HG03280 (cell line): ENCODE data around the gene P4HA2.

ENCODE experiments used
- ATAC-seq: cut with Tn5 transposase; IDR thresholded peaks from one replicate; pipeline ENCODE4 v1.9.1; 2021; ENCODE audit warnings: mild to moderate bottlenecking, moderate library complexity; ENCODE audit not compliant: unreplicated experiment

Gene P4HA2

DNA sequence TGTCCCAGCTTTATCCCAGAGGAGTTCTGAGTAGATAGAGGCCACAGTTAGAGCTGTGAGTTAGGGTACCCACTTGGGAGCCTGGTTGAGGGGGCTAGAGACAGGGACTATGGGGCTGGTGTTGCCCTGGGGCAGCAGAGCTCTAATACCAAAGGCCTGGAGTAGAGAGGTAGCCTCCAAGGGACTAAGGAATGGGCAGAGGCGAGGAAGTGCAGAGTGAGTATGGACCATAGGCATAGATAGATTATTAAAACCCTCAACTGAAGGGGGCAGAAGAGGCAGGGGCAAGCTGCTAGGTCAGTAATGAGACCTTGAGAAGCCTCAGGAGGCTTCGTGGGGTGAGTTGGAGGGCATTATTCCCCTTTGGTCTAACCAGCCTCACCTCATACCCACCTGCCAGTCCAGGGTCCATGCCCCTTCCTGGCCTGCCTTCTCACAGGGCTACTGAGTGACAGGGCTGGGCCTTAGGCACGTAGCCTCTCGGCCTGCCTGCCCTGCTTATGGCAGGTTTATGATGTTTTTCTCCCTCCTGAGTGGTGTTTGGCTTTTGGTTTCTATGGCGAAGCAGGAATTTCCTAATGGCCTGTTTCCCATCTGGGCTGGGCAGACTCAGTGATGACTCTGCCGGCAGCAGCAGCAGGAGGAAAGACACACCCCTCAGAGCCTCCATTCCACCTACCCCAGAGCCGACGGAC, 37.8 kb upstream of the P4HA2 start:
- no peak for ATAC-seq

DNA sequence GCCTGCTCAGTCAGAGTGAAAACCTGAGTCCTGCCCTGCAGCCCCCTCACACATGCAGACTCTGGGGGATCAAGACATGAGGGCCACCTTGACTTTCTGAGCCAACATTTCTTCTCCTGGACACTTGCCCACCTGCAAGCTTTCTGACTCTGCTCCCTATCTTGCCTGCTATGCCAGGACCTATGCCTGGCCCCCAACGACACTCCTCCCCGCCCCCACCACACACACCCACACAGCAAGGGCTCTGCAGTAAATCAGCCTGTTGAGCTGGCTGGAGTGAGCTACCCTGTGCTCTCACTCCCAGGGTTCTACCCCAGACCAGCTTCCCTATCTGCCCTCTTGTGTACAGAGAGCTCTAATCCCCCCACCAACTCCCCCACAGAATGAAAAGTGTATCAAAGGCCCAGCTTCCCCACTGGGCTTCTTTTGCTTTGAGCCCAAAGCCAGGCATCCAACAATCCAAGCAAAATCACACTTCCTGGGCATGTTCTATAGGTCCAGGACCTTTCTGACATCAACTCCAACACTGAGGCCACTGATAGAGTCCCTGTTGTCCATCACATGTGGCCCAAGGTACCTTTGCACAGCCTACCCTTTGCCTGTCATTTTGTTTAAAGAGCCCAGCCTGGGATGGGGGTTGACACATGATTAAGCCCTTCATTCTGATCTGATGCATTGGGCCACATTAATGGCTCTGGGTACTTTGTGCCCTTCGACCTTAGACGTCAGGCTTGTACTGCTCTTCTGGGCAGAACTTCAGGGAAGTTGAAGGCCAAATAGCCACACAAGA, 37.1 kb upstream of the P4HA2 start:
- no peak for ATAC-seq

DNA sequence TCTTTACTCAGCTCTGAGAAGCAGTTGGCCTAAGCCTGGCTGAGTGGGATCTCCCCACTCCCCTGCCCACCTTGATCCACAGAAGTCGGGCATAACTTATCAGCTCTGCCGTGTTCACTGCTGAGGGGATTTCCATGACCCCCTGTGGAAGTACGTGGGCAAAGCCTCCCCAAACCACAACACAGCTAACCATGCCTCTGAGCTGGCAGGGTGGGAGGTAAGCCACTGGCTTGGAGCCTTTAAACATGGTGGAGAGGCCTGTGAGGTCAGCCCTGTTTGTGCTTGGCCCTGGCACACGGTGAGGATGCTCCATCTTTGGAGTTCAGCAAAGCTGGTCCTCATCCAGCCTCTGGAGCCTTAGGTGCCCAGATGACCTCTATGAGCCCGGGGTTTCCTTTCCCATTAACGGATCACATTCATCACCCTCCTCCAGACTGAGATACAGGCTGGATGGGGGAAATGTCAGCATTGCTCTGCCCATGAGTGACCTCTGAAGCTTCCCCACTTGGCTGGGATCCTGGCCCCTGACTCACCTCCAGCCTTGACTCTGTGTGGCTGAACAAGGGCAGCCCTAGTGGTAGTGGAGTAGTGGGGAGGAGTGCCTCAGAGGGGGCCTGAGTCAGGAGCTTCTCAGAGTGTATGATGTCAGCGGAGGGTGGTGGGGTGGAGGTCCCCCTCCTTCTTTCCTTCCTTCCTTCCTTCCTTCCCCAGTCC, 36.1 kb upstream of the P4HA2 start:
- no peak for ATAC-seq

DNA sequence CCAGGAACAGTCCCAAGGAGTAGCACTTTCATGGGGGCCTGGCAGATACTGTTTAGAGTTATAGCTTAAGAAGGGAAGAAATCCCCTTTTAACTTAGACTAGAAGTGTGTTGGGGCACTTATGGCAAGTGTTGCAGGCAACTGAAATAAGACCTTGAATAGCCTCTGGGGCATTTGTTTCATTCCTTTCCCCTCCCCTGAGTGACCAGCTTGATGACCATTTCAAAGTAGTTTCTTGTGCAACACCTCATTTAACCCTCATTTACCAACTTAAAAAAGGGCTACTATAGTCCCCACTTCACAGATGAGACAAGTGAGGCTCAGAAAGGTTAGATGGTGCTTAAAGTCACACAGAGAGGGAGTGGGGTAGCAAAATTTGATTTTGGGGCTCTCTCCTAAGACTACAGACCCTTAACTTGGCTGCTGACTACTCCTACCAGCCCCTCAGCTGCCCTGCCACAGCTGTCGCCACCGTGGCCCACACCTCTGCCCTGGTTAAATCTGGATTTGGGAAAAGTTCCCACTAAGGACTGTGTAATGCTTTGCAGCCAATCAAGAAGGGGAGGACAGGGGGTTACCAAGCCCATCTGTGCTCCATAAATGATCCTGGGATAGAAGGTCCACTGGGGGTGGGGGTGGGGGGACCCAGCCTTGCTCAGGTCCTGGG, 35.4 kb upstream of the P4HA2 start:
- ATAC-seq: no peak

DNA sequence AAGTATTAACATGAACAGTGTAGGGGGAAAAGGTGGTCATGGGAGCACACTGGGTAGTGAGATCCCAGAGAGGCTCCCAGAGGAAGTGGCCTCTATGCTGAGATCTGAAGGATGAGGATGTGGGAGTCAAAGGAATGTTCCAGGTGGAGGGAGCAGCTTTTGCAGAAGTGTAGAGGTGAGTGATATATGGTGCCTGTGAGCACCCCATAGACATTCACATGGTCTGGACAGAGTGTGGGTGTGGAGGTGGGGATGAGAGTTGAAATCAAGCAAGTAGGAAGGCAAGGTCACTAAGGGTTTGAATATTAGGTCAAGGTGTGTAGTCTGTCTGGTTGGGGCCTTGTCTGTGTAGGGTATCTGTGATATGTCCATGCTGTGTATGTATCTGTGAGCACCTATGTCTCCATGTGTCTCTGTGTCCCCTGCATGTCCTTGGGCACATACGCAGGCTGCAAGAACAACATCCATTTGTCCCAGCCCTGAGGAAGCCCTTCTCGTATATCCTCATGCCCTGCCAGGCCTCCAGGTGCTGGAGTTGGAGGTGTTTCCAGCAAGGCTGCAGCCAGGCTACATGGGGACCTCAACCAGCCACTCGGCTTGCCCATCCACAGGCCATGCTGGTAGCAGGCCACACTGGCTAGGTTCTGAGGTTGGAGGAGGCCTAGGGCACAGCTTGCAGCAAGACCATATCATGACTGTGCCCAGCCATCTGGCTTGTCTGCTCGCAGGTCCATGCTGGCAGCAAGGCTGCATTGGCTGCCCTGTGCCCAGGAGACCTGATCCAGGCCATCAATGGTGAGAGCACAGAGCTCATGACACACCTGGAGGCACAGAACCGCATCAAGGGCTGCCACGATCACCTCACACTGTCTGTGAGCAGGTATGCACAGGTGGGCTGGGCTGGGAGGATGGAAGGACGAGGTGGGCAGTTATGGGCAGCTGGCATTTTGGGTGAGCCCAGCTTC, 34.5 kb upstream of the P4HA2 start:
- ATAC-seq: no peak

DNA sequence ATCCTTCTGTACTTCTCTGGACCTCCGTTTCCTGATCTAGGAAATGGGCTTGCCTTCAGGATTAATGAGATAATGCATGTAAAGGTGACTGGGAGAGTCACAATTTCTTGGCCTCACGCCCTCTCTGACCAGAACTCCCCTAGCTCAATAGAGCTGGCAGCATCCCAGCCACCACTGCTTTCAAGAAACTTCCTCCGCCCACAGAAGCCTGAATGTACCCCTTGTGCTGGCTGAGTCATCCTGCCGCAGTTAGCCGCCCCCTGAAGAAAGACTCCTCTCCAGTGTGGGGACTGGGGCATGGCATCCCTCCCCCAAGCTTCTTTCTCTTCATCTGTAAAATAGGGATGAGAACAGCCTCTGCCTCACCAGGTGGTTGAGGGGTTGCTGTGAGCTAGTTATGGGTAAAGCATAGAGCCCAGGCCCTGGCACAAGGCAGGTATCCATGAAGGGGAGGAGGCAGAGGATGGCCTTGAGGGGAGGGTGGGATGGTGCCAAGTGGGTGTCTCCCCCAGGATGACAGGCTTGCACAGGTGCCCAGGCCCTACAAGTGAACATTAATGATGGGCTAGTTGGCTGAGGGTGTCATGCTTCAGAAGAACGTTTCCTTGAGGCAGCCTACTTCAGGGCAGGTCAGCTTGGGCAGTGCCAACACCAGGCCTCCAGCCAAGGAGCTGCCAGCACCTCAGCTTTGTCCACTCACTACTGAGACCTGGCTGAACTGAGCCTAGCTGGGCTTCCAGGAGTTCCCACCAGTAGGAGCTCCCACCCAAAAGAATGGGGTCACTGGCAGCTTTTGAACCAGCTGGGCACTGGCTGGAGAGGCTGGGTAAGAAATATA, 33.3 kb upstream of the P4HA2 start:
- ATAC-seq: no peak

DNA sequence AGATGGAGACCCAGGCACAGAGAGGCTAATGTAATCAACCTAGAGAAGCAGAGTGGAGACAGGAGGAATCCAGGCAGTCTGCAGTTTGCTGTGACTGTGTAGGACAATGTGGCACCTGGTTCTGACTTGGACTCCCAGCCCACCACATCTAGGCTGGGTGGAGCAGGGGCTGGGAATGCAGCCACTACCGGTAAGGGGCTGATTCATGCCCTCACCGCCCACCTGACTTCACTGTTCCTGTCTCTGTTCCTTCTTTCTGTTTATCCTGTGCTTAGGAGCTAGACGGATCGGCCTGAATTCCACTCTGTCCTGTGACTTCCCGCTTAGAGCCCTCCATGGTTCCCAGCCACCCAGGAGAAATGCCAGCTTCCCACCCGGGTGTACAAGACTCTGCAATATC, 32.4 kb upstream of the P4HA2 start:
- ATAC-seq: no peak

DNA sequence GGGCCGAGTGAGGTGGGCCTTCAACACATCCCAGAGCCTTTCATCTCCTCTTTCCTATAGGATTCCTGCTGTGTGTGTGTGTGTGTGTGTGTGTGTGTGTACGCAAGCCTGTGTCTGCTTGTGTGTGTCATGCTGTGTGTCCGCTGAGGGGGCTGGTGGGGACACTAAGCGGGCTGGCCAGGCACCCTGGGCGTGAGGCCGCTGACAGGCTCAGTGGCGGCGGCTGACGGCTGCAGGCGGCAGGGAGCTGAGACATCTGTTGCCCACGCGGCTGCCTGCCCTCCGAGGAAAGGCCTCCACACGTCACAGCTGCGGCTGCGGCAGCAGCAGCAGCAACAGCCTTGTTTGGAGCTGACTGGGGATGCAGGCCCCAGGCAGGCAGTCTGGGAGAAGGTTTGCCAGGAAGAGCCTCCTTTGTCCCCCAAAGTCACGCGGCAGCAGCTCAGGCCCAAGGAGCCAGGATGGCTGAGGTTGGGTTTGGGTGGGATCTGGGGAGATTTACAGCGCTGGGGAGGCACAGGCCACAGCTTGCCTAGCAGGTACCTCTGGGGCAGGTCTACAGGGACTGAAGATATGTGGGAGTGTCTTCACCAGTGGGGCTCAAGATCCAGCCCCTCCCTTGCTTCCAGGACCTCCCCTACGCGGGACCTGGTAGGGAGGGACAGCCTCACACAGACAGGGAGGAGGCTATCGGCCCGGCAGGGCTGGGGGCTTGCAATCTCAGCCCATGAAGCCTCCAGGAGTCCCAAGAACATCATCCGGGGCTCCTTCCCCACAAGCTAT, 31.6 kb upstream of the P4HA2 start:
- no peak for ATAC-seq

DNA sequence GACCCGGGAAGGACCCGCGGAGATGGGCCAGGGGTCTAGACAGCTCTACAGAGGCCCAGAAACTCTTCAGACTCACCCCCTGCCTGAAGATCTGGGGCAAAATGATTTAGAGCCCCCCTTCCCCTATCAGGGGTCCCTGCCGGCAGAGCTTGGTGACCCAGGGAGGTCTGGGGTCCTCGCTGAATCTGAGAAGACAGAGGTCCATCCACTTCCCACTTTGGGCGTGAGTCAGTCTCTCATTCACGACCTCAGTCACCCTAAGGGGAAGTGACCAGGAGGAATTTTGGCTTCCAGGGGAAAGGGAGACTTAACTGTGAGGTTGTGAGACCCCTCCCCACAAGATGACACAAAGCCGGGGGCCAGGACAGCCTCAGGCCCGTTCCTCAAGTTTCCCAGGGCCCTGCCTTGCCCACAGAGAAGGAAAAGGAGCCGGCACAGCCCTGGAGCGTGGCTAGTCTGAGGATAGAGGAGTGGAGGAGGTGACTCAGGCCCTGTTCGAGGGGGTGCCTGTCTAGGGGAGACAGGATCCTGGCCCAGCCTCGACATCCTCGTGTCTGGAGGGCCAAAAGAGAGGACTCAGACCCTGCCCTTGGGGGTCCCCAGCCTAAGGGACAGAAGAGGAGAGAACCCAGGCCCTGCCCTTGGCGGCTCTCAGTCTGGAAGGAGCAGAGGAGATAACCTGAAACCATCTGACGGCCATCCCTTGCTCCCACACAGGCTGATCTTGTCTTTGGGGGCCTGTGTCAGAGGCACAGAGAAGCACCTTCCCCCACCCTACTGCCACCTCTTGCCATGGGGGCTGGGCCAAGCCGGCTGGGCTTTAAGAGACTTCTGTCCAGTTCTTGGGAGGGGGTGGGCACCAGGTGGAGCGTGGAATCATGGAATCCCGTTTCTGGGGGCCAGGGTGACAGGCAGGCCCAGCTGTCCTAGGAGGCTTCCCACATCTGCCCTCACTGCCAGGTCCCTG, 30.7 kb upstream of the P4HA2 start:
- no peak for ATAC-seq

DNA sequence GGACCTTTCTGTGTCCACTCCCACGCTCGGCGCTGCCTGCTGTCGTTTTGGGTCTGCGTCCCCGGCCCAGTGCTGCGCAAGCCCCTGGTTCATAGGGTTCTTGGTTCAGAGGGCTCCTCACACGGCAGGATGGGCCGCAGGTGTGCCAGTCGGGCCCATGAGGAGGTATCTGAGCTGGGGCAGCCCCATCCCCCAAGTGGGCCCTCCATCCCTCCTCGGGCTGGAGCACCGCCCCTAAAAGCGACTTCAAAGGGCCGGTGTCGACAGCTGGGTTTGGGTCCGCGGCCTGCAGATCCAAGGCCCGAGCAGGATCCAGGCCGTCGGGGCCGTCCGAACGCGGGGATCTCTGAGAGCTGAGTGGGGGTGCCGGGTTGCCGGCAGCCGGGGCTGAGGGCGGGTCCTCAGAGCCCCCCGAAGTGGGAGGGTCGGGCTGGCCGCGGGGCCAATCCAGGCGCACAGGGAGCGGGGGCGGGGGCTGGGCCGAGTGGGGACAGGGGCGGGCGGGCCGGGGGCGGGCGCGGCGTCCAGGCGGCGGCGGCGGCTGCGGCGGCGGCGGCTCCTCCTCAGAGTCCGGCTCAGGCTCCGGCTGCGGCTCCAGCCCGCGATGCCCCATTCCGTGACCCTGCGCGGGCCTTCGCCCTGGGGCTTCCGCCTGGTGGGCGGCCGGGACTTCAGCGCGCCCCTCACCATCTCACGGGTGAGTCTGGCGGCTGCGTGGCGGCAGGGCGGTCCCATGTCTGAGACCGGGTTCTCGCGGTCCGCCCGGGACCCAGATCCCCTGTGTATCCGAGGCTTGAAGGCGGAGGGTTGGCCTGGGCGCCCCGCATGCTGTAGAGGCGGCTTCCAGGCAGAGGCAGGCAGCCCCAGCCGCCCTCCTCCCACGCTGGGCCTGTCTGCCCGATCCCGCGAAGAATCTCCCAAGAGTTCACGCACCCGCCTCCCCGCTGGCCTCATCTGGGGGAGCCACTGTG, 29.8 kb upstream of the P4HA2 start, which contains the start of gene PDLIM4:
Gene PDLIM4, plus strand, starts transcription at position 566 of the 971 bp plus-strand sequence. Its CDS starts 39 bp downstream, at position 605.
- ATAC-seq: no peak

DNA sequence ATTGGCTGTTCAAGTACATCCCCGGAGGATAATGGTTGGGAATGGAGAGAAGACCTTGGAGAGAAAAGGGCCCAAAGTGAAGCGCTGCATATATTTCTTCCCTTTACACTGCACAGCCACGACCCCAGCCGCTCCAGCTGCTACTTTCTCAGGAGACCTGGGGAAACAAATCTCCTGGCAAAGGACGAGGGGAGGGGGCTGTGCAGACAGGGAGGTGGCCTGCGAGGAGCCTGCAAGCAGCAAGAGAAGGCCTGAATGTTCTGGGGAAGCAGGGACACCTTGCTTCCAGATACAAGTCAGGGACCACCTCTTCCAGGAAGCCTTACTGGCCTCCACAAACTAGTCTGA, 29.1 kb upstream of the P4HA2 start:
- ATAC-seq: no peak

DNA sequence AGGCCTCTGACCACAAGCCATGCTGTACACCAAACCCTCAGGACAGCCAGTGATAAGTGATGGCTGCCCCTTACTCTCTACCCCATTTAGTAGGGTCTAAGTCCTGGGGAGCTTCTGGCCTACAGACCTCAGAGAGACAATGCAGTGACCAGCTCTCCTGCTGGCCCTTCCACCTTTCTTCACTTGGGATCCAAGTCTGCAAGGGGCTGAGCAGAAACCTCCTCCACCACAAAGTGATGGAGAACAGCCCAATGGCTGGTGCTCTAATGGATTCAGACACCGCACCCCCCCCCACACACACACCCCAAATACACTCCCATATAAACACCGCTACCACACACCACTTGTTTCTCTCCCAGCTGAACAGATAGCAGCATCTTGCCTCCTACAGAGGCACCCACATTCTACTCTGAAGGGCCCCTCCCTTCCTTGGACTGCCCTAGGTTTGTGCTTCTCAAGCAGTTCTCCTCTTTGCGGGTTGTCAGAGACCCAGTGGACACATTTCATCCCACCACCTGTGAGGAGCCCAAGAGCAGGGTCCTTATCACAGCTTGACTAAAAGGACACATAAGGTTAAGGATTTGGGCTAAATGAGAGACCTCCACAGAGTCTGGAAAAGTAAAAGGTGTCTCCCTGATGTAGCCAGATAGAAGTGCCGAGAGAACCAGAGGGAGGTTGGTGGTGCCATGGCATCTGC, 28.6 kb upstream of the P4HA2 start:
- no peak for ATAC-seq

DNA sequence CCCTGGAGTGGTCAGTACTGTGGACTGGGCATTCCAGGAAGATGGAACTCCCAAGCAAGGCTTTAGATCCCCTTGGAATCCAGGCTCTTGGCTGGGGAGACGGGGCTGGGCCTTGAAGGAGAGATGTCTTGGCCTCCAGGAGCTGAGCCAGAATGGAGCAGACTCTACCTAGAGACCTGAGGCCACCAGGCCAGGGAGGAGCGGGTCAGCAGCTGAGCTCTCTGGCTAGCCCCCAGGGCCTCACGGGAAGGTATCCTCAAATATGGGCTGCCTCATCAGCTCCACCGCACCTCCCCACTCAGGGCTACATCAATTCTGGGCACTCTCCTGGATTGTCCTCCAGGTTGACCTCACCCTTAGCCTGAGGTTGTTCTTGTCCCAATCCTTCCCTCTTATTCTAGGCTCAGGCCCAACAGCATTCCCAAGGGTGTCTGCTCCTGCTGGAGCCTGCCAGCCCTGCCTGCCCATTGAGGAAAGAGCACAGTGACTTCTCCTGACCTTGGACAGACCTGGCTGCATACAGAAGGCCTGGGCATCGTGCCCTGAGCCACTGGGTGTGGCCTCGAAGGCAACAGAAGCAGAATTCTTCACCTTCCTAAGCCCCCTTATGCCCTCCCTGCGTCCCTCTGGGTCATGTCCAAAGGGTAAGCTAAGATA, 26.8 kb upstream of the P4HA2 start:
- no peak for ATAC-seq

DNA sequence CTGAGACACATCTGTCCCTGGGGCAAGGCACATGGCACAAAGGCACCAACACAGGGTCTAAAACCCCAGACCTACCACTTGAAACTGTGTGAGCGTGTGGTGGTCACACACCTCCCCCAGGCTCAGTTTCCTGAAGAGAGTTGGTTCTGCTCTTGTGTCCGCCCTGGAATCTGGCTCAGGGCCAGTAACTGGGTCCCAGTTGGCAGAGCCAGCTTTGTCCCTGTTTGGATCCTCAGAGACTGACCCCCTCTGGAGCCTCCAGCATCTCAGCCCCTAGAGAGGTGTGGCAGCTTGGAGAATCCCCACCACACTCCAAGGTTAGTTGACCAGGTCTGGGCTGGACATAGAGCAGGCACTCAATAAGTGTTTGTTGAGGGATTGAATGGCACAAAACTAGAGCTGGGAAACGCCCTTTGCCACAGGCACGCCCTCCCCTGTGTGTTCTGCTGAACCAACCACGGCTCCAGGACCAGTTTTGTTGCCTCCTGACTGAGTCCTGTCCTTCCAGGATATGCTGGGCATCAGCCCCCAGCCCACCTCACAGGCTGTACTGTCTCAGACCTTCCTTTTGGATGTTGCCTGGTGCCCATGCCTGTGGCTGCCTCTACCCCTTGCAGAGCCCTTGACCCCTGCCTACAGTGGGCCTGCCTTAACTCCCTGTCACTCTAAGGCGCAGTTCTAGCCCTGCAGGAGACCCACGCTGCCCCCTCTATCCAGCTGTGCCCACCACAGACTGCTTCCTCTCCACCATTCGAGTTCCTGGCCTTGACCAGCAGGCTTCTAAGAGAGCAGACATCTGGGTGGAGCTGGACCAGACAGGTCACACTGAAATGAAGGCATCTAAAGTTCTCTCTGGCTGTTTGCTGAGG, 26.0 kb upstream of the P4HA2 start:
- no peak for ATAC-seq
